Coronary artery (tissue), 2 donors: Measurements from ENCODE around the gene CYBC1.

Experiments used
- DNase-seq: peaks from one replicate; pipeline ENCODE4 v3.0.0-alpha.2; 2017; ENCODE audit warnings: low spot score
- H3K27ac ChIP-seq, 2 donors: fragments of 200-600 bp; sonication (generic); one replicate each; pipeline ENCODE4 v1.5.1; 2016 to 2019
- H3K4me3 ChIP-seq: fragments of 200-600 bp; sonication (generic); 2 replicates; pipeline ENCODE4 v1.5.1; 2016; ENCODE audit warnings: mild to moderate bottlenecking, moderate library complexity
- TF ChIP-seq, protein P1 (sequence below): fragments of 200-600 bp; sonication (generic); IDR thresholded peaks from one replicate; pipeline ENCODE4 v1.5.1; 2019; ENCODE audit warnings: antibody characterized with exemption

Gene CYBC1

DNA sequence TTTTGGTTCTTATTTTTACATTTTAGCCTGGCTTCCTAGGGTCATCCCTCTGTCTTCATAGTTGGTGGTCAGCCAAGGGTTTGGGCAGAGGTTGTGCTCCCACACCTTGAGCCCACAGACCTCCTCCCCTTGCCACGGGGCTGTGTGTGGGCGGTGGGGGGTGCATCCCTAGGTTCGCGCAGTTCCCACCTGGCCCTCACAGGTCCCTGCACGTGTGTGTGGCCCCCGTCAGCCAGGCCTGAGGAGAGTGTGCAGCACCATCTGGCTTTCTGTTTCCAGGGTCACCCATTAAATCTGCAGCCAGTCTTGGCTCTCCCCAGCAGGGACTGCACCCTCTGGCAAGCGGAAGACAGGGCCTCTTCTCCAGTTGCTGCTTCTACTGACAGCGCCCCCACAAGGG, 18.5 kb downstream of the CYBC1 start:
- Histone ChIP-seq H3K4me3 (no peak overlapping the region), H3K27ac (no peak overlapping the region)
- TF ChIP-seq, protein P1, sequence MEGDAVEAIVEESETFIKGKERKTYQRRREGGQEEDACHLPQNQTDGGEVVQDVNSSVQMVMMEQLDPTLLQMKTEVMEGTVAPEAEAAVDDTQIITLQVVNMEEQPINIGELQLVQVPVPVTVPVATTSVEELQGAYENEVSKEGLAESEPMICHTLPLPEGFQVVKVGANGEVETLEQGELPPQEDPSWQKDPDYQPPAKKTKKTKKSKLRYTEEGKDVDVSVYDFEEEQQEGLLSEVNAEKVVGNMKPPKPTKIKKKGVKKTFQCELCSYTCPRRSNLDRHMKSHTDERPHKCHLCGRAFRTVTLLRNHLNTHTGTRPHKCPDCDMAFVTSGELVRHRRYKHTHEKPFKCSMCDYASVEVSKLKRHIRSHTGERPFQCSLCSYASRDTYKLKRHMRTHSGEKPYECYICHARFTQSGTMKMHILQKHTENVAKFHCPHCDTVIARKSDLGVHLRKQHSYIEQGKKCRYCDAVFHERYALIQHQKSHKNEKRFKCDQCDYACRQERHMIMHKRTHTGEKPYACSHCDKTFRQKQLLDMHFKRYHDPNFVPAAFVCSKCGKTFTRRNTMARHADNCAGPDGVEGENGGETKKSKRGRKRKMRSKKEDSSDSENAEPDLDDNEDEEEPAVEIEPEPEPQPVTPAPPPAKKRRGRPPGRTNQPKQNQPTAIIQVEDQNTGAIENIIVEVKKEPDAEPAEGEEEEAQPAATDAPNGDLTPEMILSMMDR: no peak
- DNase-seq: no peak

DNA sequence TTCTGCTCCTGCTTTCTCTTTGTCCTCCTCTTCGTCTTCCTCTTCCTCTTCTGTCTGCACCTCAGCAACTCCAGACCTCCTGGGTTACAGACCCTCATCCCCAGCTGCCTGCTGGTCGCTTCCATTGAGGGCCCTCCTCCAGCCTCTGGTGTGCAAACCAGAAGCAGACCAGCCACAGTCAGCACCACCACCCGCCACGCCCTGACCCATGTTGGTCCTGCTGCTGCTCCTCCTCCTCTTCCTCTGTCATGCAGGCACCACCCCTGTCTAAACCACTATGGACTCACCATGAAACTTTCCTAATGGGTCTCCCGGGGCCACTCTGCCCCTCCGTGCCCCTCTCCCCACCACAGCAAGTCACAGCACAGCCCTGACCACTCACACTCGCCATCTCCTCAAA, 20.7 kb downstream of the CYBC1 start:
- TF ChIP-seq, protein P1: no peak
- Histone ChIP-seq H3K4me3 (no peak overlapping the region), H3K27ac (no peak overlapping the region)
- no peak for DNase-seq

DNA sequence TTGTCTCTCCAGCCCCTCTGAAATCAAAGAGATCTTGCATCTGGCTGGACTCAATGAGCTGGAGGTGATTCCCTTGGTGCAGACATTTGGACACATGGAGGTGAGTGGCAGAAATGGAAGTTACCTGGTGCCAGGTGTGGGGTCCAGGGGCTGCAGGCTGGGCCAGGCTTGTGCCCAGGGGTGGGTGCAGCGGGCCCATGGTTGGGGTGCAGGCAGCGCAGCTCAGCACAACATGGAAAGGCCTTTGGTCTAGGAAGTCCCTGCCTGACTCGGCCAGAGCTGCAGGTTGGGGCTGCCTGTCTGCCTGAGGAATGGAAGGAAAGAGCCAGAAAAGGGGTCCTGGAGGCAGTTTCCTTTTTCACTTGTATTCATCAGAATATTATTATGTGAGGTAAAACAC, 22.0 kb downstream of the CYBC1 start:
- no peak overlapping the region for H3K4me3 ChIP-seq
- no peak overlapping the region for H3K27ac ChIP-seq
- DNase-seq: no peak
- TF ChIP-seq, protein P1: no peak

DNA sequence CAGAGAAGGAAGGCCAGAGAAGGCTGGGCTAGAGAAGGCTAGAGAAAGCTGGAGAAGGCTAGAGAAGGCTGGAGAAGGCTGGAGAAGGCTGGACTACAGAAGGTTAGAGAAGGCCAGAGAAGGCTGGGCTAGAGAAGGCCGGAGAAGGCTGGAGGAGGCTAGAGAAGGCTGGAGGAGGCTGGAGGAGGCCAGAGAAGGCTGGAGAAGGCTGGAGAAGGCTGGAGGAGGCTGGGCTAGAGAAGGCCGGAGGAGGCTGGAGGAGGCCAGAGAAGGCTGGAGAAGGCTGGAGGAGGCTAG, 25.7 kb downstream of the CYBC1 start:
- H3K4me3 ChIP-seq: no peak overlapping the region
- TF ChIP-seq, protein P1: no peak
- no peak overlapping the region for H3K27ac ChIP-seq
- DNase-seq: no peak

DNA sequence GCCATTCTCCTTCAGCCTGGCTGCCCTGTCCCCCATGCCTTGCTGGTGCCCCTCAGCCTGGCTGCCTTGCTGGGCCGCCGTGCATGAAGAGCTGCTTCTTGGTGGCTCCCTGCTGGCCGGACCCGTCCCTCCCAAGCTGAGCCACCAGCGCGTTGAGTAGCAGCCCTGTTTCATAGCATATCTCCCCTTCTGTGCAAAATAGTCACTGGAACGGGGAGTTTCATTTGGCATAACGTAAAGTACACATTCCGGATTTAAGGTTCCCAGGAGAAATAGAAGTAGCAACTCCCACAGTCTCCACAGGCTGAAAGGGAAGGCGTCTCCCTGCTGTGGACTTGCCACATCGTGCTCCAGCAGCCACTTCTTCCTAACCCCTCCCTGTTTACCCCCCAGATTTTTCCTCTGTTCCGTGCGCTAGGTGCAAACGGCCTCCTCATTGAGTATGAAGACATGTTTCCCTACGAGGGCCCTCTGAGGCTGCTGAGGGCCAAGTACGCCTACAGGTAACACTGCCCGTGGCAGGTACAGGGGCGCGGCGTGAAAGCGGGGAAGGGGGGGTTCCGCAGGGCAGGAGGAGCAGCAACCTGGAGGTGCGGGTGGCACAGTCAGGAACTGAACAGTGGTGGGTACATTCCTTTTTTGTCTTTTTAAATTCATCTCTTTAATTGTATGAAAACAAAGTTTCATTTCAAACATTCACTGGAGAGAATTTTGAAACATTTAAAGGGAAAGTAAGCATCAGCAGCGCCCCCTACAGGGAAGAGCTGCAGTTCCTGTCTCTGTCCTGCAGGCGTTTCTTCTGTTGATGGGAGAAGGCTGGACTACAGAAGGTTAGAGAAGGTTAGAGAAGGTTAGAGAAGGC, 26.3 kb downstream of the CYBC1 start:
- no peak overlapping the region for H3K27ac ChIP-seq
- TF ChIP-seq, protein P1: no peak
- no peak for DNase-seq
- no peak overlapping the region for H3K4me3 ChIP-seq

DNA sequence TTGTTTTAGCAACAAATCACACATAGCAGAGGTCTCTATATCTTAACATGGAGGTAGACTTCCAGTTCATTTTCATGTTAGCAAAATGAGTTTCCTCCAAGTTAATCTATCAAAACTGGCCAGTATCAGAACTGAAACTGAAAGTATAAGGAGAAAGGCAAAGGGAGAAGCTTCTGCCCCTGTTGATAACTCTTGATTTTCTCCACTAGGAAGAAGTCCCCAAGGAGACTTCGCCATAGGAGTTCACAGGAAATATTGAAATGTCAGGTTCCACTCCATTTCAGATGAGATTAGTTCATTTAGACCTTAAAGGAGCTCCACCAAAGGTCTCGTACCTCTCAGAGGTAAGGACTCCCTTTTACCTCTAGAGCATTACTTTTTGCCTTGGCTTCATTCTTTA, 31.0 kb downstream of the CYBC1 start:
- no peak for DNase-seq
- Histone ChIP-seq H3K27ac (no peak overlapping the region), H3K4me3 (peak overlapping the region; percentile 84)
- TF ChIP-seq, protein P1: no peak
